GM12874 (cell line): ENCODE measurements around the gene NSD2.

Experiments used
- CTCF ChIP-seq: IDR thresholded peaks from 2 replicates; pipeline ENCODE4 v1.5.1; 2011; ENCODE audit warnings: low read depth, mild to moderate bottlenecking, control low read depth, low read length, moderate library complexity; ENCODE audit not compliant: insufficient read depth

NSD2 gene

DNA sequence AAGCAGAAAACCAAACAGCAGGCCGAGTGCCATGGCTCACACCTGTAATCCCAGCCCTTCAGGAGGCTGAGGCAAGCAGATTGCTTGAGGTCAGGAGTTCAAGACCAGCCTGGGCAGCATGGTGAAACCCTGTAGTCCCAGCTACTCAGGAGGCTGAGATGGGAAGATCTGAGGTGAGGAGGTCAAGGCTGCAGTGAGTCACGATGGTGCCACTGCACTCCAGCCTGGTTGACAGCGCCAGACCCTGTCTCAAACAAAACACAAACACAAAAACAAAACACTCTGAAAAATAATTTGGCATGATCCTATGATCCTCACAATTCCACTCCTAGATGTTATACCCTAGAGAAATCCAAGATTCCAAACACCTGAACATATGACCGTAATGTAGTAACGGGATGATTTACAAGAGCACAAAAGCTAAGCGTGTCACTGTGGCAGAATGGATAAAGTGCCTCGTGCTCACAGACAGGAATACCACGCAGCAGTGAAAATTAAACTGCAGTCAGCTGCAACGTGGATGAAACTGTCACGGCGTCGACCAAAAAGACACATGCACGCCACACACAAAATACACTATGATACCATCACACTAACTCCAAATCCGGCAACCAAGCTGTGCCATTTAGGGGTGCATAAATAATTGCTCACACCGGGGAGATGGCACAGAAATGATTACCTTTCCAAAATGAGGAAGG lies 135.9 kb downstream of the NSD2 start:
- TF ChIP-seq CTCF, result no peak

GRCh38 chr4:2007804-2008670 lies 136.8 kb downstream of the NSD2 start:
- TF ChIP-seq CTCF, result no peak

GRCh38 chr4:2008671-2008920 lies 137.4 kb downstream of the NSD2 start:
- no peak for TF ChIP-seq CTCF

- no peak for TF ChIP-seq CTCF
Measured at GRCh38 chr4:2008921-2009650, 137.9 kb downstream of the NSD2 start, which contains the start of gene NELFA. NELFA (minus strand) TSS chr4:2008974; CDS start chr4:2008959, 15 bp downstream.

DNA sequence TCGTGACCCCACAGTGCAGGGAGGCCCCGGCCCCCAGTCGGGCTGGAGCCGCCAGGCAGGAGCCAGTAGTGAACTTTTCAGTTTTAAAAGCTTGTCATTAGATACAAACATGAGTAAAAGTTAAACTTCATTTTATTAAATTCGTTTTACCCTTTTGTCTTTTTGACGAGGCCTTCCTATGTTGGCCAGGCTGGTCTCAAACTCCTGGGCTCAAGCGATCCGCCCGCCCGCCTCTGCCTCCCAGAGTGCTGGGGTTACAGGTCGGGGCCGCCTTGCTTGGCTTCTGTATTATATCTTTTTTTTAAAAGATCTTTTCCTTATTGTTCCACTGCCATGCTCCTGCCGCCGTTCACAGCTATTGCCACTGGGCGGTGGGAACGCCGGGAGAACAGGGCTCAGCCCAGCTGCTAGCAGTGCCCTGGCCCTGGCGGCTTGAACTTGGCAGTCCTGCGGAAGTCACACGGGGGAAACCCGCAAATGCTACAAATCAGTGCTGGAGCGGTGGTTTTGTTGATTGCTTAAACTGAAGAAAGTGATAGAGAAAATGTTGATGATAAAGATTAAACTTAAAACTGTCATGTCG lies 138.5 kb downstream of the NSD2 start:
- TF ChIP-seq CTCF, result no peak

DNA sequence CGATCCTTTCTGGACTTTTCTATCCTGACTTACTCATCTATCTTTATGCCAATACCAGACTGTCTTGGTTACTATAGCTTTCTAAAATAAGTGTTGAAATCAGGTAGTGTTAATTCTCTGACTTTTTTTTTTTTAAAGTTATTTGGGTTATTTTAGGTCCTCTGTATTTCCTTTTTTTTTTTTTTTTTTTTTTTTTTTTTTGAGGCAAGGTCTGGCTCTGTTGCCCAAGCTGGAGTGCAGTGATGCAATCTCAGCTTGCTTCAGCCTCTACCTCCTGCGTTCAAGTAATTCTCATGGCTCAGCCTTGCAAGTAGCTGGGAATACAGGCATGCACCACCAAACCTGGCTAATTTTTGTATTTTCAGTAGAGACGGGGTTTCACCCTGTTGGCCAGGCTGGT lies 140.4 kb downstream of the NSD2 start:
- no peak for TF ChIP-seq CTCF

GRCh38 chr4:2015008-2015407 lies 143.8 kb downstream of the NSD2 start:
- TF ChIP-seq CTCF, result no peak
